ENCODE results near the gene WDFY4.

DNA sequence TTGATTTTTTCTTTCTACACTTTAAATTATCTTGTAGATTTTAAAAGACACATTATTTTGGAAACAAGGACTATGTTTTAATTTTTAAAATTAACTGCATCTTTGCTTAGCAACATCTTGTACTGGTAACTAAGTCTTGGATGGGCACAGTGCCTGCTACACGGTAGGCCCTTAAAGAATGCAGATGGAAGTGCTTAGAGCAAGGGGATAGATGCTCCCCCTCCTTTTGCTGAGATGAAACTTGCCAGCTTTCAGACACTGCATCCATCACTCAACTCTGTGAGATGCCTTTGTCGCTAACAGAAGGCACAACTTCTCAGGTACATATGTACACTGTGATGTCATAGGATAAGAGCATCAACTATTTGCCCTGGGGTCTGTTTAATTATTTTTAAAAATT, 151.1 kb downstream of the WDFY4 start:
- TF ChIP-seq, protein P1, sequence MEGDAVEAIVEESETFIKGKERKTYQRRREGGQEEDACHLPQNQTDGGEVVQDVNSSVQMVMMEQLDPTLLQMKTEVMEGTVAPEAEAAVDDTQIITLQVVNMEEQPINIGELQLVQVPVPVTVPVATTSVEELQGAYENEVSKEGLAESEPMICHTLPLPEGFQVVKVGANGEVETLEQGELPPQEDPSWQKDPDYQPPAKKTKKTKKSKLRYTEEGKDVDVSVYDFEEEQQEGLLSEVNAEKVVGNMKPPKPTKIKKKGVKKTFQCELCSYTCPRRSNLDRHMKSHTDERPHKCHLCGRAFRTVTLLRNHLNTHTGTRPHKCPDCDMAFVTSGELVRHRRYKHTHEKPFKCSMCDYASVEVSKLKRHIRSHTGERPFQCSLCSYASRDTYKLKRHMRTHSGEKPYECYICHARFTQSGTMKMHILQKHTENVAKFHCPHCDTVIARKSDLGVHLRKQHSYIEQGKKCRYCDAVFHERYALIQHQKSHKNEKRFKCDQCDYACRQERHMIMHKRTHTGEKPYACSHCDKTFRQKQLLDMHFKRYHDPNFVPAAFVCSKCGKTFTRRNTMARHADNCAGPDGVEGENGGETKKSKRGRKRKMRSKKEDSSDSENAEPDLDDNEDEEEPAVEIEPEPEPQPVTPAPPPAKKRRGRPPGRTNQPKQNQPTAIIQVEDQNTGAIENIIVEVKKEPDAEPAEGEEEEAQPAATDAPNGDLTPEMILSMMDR (conservative IDR thresholded peaks at IDR 0.05 in 1 of 2, IDR thresholded peaks at IDR 0.05 in 1 of 2; ENCODE audit: low read depth in 1 of 2, low read length in 2 of 2) = no peak
- no peak for TF ChIP-seq EZH2 (IDR thresholded peaks at IDR 0.05; ENCODE audit: low read length, missing control alignments)
